T-cell (primary cell): Measurements from ENCODE around the gene KHDC4. TPM values are rescaled to one million over a fixed set of nuclear protein-coding genes. Genes with fewer than 3 reads are reported as not detected.
A peak's percentile ranks its signal among the peaks of the same experiment; 100 is the strongest.

Experiments
- ATAC-seq, 4 experiments: fragments of 200-7000 bp in 3 of 4; fragments of 150-1000 bp in 1 of 4; cut with Tn5 transposase; replicated peaks in 1 of 4; 1 replicate in 3 of 4; 2 replicates in 1 of 4; pipeline ENCODE4 v1.10.0; 2021; ENCODE audit warnings: moderate library complexity in 3 of 4, mild to moderate bottlenecking in 2 of 4, moderate number of reproducible peaks in 1 of 4
- CTCF ChIA-PET, 2 donors: fragments of 300-600 bp; sonication (Branson Sonifier 250); formaldehyde crosslinking; loops; one replicate each; lab custom pipeline; 2022; ENCODE audit warnings: antibody characterized with exemption in 2 of 2; lab: Charles Lee
- POLR2A ChIA-PET, 2 donors: fragments of 300-600 bp; sonication (Branson Sonifier 250); formaldehyde crosslinking; loops; one replicate each; lab custom pipeline; 2022; ENCODE audit warnings: antibody characterized with exemption in 2 of 2; lab: Charles Lee
- DNase-seq, 35 experiments: peaks; one replicate each; pipeline versions ENCODE4 v3.0.0 to v3.0.0-alpha.2; 2013 to 2023
- H3K27ac ChIP-seq: one replicate; pipeline ENCODE4 v1.5.1; 2013; ENCODE audit warnings: low read length
- H3K27me3 ChIP-seq, 2 experiments: replicated peaks in 1 of 2; 1 replicate in 1 of 2; 2 replicates in 1 of 2; pipeline versions ENCODE4 v1.6.1 to v1.7.0; 2013; ENCODE audit warnings: low read length in 1 of 2, mixed read lengths in 1 of 2; ENCODE audit not compliant: control insufficient read depth in 2 of 2, insufficient read depth in 2 of 2; ENCODE audit errors: extremely low read depth in 1 of 2
- H3K36me3 ChIP-seq, 2 donors: 1 replicate in 1 of 2; 2 replicates in 1 of 2; pipeline versions ENCODE4 v1.6.1 to v1.7.0; 2013; ENCODE audit warnings: low read length in 1 of 2; ENCODE audit not compliant: control insufficient read depth in 2 of 2, insufficient read depth in 1 of 2; ENCODE audit errors: extremely low read depth in 1 of 2
- H3K4me1 ChIP-seq, 2 experiments: 1 replicate in 1 of 2; 2 replicates in 1 of 2; pipeline versions ENCODE4 v1.6.1 to v1.7.0; 2013; ENCODE audit warnings: low read length in 2 of 2, mixed read lengths in 1 of 2; ENCODE audit not compliant: insufficient read depth in 2 of 2, control insufficient read depth in 1 of 2; ENCODE audit errors: extremely low read depth in 1 of 2
- H3K4me3 ChIP-seq, 2 donors: 1 replicate in 1 of 2; 2 replicates in 1 of 2; pipeline versions ENCODE4 v1.5.1 to v1.7.0; 2013; ENCODE audit warnings: mild to moderate bottlenecking in 2 of 2, low read length in 1 of 2, moderate library complexity in 1 of 2; ENCODE audit not compliant: control insufficient read depth in 1 of 2; ENCODE audit errors: extremely low read depth in 1 of 2
- H3K9me3 ChIP-seq: 2 replicates; pipeline ENCODE4 v1.7.0; 2013
- H3K27ac Mint-ChIP-seq, 2 donors: one replicate each; pipeline ENCODE4 v1.8.0; 2020 to 2021; ENCODE audit warnings: mild to moderate bottlenecking in 2 of 2, mixed read lengths in 2 of 2
- H3K27me3 Mint-ChIP-seq, 2 donors: one replicate each; pipeline ENCODE4 v1.8.0; 2021 to 2022; ENCODE audit warnings: mixed read lengths in 2 of 2
- H3K36me3 Mint-ChIP-seq: one replicate; pipeline ENCODE4 v1.8.0; 2021; ENCODE audit warnings: mixed read lengths
- H3K4me1 Mint-ChIP-seq, 3 donors: one replicate each; pipeline ENCODE4 v1.8.0; 2020 to 2022; ENCODE audit warnings: mixed read lengths in 3 of 3, mild to moderate bottlenecking in 1 of 3
- H3K4me3 Mint-ChIP-seq, 3 donors: one replicate each; pipeline ENCODE4 v1.8.0; 2020 to 2022; ENCODE audit warnings: mild to moderate bottlenecking in 3 of 3, mixed read lengths in 3 of 3, moderate library complexity in 3 of 3
- H3K9me3 Mint-ChIP-seq, 3 donors: one replicate each; pipeline ENCODE4 v1.8.0; 2020 to 2022; ENCODE audit warnings: mixed read lengths in 3 of 3
- WGBS: methylation state at CpG from one replicate; pipeline ENCODE4 v1.1.5; 2013; ENCODE audit warnings: missing lambda C conversion rate; ENCODE audit not compliant: insufficient coverage; 5-methylcytosine and 5-hydroxymethylcytosine counted together
- total RNA-seq, 35 experiments: library from RNA in 6 of 35; stranded (reverse) in 6 of 35; fragments of 120-200 nt in 1 of 35; gene quantifications; one replicate each; pipeline versions ENCODE4 v1.2.1 to v1.2.4 and lab custom pipeline; 2013 to 2026

KHDC4 gene
- total RNA-seq, 5 donors from 2014 or later (not counting 1 experiment from before 2014, with no cell fraction given) = 44.5 to 102 (median 85.6) TPM

DNA sequence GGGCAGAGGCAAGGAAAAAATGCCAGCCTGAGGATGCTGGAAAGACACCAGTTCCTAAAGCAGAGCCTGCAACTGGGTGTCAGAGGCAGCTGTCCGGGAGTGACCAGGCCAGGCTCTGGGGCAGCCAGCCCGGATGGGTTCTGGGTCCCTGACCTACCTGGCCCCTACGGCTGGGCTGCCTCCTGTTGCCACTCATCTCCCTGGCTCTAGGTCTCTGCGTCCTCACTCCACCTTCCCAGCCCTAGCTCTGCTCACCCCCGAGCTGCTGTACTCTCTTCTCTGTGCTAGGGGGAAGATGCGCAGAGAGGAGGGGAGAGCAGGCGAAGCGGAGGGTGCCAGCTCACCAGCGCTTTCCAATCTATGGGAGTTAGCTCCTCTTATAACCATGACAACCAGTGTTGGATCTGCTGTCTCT lies 35.2 kb upstream of the KHDC4 start:
- Mint-ChIP-seq H3K36me3 (peaks cover 39% of the 10 kb centered on the region), H3K27ac (peak overlapping the region; percentile 95), H3K27me3 (no peaks in the 10 kb centered on the region), H3K4me3 (peak overlapping the region; percentile 25 to 85 (median 28)), H3K4me1 (peaks cover 83 to 85% (median 84%) of the 10 kb centered on the region in 3 donors), H3K9me3 (no peaks in the 10 kb centered on the region)
- H3K9me3 ChIP-seq = no peaks in the 10 kb centered on the region
- ATAC-seq = peak in 1 of 4 experiments; percentile 34
- no peak overlapping the region for H3K4me3 ChIP-seq
- ChIA-PET POLR2A (interaction anchor here in 1 of 2 donors (0.9 kb wide), 1 partner anchor 9 kb away, joined by 3 read pairs; the partner anchor contains the start of gene ARHGEF2), CTCF (interaction anchor here in 1 of 2 donors (1.1 kb wide), 1 partner anchor 9 kb away, joined by 7 read pairs; the partner anchor contains the start of gene ARHGEF2)
- H3K27ac ChIP-seq = peak overlapping the region; percentile 37
- peaks cover 59 to 84% of the 10 kb centered on the region in 2 experiments for H3K4me1 ChIP-seq
- H3K27me3 ChIP-seq = no peaks in the 10 kb centered on the region
- peaks cover 18 to 74% of the 10 kb centered on the region in 2 donors for H3K36me3 ChIP-seq
- DNase-seq = no peak
- whole genome bisulfite sequencing = 91% methylated on average over 2 of the region's 9 CpGs

- H3K27ac Mint-ChIP-seq = peak overlapping the region; percentile 95
- ChIA-PET CTCF (interaction anchor here in 1 of 2 donors (0.6 to 1.3 kb wide), 2 partner anchors 21 to 48 kb away, joined by 3 to 4 read pairs; no protein-coding TSS in a partner anchor), POLR2A (interaction anchor here (0.6 to 1.2 kb wide), 4 partner anchors 10 to 36 kb away, joined by 3 to 6 read pairs (median 4); partner anchors contain the start of gene ARHGEF2 (in 1 of the 2))
- H3K4me3 Mint-ChIP-seq = peak overlapping the region in 2 of 3 donors; percentile 57 to 85
- H3K27me3 Mint-ChIP-seq = no peaks in the 10 kb centered on the region
- Histone ChIP-seq H3K36me3 (peaks cover 16 to 74% of the 10 kb centered on the region in 2 donors), H3K4me1 (peaks cover 54 to 77% of the 10 kb centered on the region in 2 experiments), H3K27me3 (no peaks in the 10 kb centered on the region), H3K4me3 (peak overlapping the region in 1 of 2 donors; percentile 38), H3K27ac (peak overlapping the region; percentile 40), H3K9me3 (no peaks in the 10 kb centered on the region)
- DNase-seq = no peak
- no CpG with 5 or more reads among the region's 3 CpGs for WGBS
- H3K36me3 Mint-ChIP-seq = peaks cover 41% of the 10 kb centered on the region
- ATAC-seq = no peak
- no peaks in the 10 kb centered on the region for H3K9me3 Mint-ChIP-seq
- H3K4me1 Mint-ChIP-seq = peaks cover 77 to 80% (median 78%) of the 10 kb centered on the region in 3 donors
Observed at GRCh38 chr1:155968670-155969069, 34.5 kb upstream of the KHDC4 start.

DNA sequence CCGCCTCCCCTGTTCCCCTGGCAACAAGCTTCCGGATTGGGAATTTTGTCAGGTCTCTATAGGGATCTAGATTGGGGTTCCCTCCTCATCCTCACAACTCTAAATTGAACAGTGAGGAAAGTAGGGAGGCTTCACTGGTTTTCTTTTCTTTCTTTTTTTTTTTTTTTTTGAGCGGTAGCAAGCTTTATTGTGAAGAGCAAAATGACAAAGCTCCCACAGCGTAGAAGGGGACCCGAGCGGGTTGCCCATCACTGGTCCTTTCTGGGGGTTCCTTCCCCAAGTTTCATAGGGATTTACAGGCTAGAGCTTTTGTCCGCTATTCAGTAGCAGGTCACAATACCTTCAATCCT lies 33.8 kb upstream of the KHDC4 start:
- DNase-seq = no peak
- H3K27me3 ChIP-seq = no peaks in the 10 kb centered on the region
- H3K27me3 Mint-ChIP-seq = no peaks in the 10 kb centered on the region
- H3K27ac ChIP-seq = peak overlapping the region; percentile 40
- H3K4me1 Mint-ChIP-seq = peaks cover 71 to 74% (median 72%) of the 10 kb centered on the region in 3 donors
- no peaks in the 10 kb centered on the region for H3K9me3 Mint-ChIP-seq
- peaks cover 16 to 75% of the 10 kb centered on the region in 2 donors for H3K36me3 ChIP-seq
- peak overlapping the region; percentile 95 for H3K27ac Mint-ChIP-seq
- H3K4me3 Mint-ChIP-seq = peak overlapping the region; percentile 57 to 85 (median 59)
- H3K4me1 ChIP-seq = peaks cover 51 to 70% of the 10 kb centered on the region in 2 experiments
- H3K36me3 Mint-ChIP-seq = peaks cover 41% of the 10 kb centered on the region
- no peak for ATAC-seq
- WGBS = no CpG with 5 or more reads among the region's 7 CpGs
- ChIA-PET CTCF (interaction anchor here in 1 of 2 donors (0.6 to 1.5 kb wide), 5 partner anchors 10 to 164 kb away, joined by 3 to 5 read pairs (median 3); partner anchors contain the start of gene ARHGEF2), POLR2A (interaction anchor here (0.6 to 1.2 kb wide), 4 partner anchors 10 to 1011 kb away, joined by 3 to 6 read pairs (median 4); partner anchors contain the start of gene ARHGEF2 (in 1 of the 2))
- no peaks in the 10 kb centered on the region for H3K9me3 ChIP-seq
- H3K4me3 ChIP-seq = peak overlapping the region; percentile 3 to 38

- H3K4me3 Mint-ChIP-seq = peak overlapping the region; percentile 57 to 85 (median 59)
- 85% methylated on average over 4 of the region's 13 CpGs for WGBS
- ChIA-PET POLR2A (interaction anchor here (0.6 to 1.2 kb wide), 2 partner anchors 14 to 1011 kb away, joined by 3 to 4 read pairs; no protein-coding TSS in a partner anchor), CTCF (interaction anchor here in 1 of 2 donors (0.6 to 1.5 kb wide), 5 partner anchors 11 to 164 kb away, joined by 3 to 5 read pairs (median 3); partner anchors contain the start of gene ARHGEF2)
- Histone ChIP-seq H3K4me3 (peak overlapping the region; percentile 3 to 15), H3K4me1 (peaks cover 47 to 70% of the 10 kb centered on the region in 2 experiments), H3K27me3 (no peaks in the 10 kb centered on the region), H3K36me3 (peaks cover 18 to 76% of the 10 kb centered on the region in 2 donors), H3K27ac (peak overlapping the region; percentile 40), H3K9me3 (no peaks in the 10 kb centered on the region)
- no peaks in the 10 kb centered on the region for H3K9me3 Mint-ChIP-seq
- H3K4me1 Mint-ChIP-seq = peaks cover 66 to 73% (median 68%) of the 10 kb centered on the region in 3 donors
- H3K36me3 Mint-ChIP-seq = peaks cover 46% of the 10 kb centered on the region
- DNase-seq (peak in 16 of 35 experiments; percentile 24 to 56 (median 40)), ATAC-seq (peak; percentile 42 to 73 (median 60))
- H3K27ac Mint-ChIP-seq = peak overlapping the region; percentile 95
- H3K27me3 Mint-ChIP-seq = no peaks in the 10 kb centered on the region
Observed at GRCh38 chr1:155967341-155968050, 33.3 kb upstream of the KHDC4 start.

DNA sequence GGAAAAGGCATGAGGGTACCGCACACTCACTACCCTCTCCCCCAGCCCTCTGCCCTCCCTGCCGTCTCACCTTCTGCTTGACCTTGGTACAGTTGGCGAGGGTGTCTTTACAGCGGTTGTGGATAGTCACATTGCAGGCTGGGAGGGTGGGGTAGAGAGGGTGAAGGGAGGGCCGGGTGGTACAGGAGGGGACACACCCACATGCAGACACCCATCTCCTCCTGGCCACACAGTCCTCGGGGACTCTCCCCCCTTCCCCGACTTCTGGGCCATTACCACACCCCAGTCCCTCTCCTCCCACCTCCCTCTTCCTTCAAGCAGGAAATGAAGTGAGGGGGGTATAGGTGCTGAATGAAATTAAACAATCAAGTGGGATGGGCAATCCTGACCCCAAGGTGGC lies 32.5 kb upstream of the KHDC4 start:
- no peak overlapping the region for H3K4me3 ChIP-seq
- H3K36me3 Mint-ChIP-seq = peaks cover 52% of the 10 kb centered on the region
- no peaks in the 10 kb centered on the region for H3K9me3 ChIP-seq
- peak overlapping the region in 1 of 3 donors; percentile 85 for H3K4me3 Mint-ChIP-seq
- no peaks in the 10 kb centered on the region for H3K27me3 ChIP-seq
- H3K4me1 Mint-ChIP-seq = peaks cover 59 to 72% (median 62%) of the 10 kb centered on the region in 3 donors
- no peaks in the 10 kb centered on the region for H3K9me3 Mint-ChIP-seq
- H3K36me3 ChIP-seq = peaks cover 18 to 81% of the 10 kb centered on the region in 2 donors
- H3K4me1 ChIP-seq = peaks cover 40 to 70% of the 10 kb centered on the region in 2 experiments
- CTCF ChIA-PET = interaction anchor here (0.6 to 1.5 kb wide), 2 partner anchors 12 to 239 kb away, joined by 3 to 5 read pairs; partner anchors contain the start of gene ARHGEF2 (in 1 of the 2)
- ATAC-seq (peak in 2 of 4 experiments; percentile 30 to 47), DNase-seq (no peak)
- no peaks in the 10 kb centered on the region for H3K27me3 Mint-ChIP-seq
- H3K27ac ChIP-seq = peak overlapping the region; percentile 40
- no CpG with 5 or more reads among the region's 7 CpGs for WGBS
- H3K27ac Mint-ChIP-seq = peak overlapping the region; percentile 95
- POLR2A ChIA-PET = no interaction called here

DNA sequence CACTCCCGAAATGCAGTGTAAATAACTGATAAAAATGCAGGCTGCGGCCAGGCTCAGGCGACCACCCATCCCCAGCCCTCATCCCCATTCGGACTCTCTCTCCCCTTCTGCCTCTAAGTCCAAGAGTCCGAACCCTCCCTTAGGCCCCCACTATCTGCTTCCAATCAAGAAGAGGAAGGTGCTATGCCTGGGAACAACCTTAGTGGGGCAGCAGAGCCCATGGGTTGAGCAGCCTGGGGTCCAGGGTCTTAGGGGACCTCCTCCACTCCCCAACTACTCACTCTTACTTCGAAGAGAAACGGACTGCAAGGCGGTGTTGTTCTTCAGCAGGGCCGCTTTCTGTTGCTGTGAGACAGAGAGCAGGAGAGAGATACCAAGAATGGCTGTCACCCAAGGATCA lies 31.9 kb upstream of the KHDC4 start:
- DNase-seq (no peak), ATAC-seq (no peak)
- H3K36me3 Mint-ChIP-seq = peaks cover 56% of the 10 kb centered on the region
- peak overlapping the region in 1 of 3 donors; percentile 85 for H3K4me3 Mint-ChIP-seq
- 100% methylated on average over 4 of the region's 9 CpGs for WGBS
- ChIA-PET POLR2A (no interaction called here), CTCF (no interaction called here)
- no peaks in the 10 kb centered on the region for H3K9me3 ChIP-seq
- no peak overlapping the region for H3K4me3 ChIP-seq
- no peaks in the 10 kb centered on the region for H3K27me3 ChIP-seq
- H3K27ac Mint-ChIP-seq = peak overlapping the region; percentile 95
- peaks cover 38 to 68% of the 10 kb centered on the region in 2 experiments for H3K4me1 ChIP-seq
- peaks cover 53 to 70% (median 56%) of the 10 kb centered on the region in 3 donors for H3K4me1 Mint-ChIP-seq
- peak overlapping the region; percentile 40 for H3K27ac ChIP-seq
- H3K36me3 ChIP-seq = peaks cover 18 to 87% of the 10 kb centered on the region in 2 donors
- H3K9me3 Mint-ChIP-seq = no peaks in the 10 kb centered on the region
- H3K27me3 Mint-ChIP-seq = no peaks in the 10 kb centered on the region
